GM20431 (cell line): ENCODE measurements around the gene MOGAT2.

Experiments
- in situ Hi-C: fragments of 300-500 bp; cut with MseI, MboI; formaldehyde crosslinking; loops from one replicate; pipeline ENCODE4 v1.15.0; 2020; ENCODE audit warnings: low sequenced_read_pairs; ENCODE audit not compliant: unreplicated experiment

The MOGAT2 gene

GRCh38 chr11:75718419-75719339 lies 1.0 kb downstream of the MOGAT2 start:
- in situ Hi-C loops = no loop called here

- in situ Hi-C loops = no loop called here
These were observed 2.0 kb downstream of the MOGAT2 start for GRCh38 chr11:75719340-75720239.

- in situ Hi-C loops = no loop called here
These were observed 3.0 kb downstream of the MOGAT2 start for GRCh38 chr11:75720639-75721038.

GRCh38 chr11:75721852-75722668 lies 4.4 kb downstream of the MOGAT2 start:
- in situ Hi-C loops = no loop called here

- in situ Hi-C loops = no loop called here
These were observed 5.0 kb downstream of the MOGAT2 start for GRCh38 chr11:75722669-75723042.

GRCh38 chr11:75725547-75726320 lies 8.1 kb downstream of the MOGAT2 start:
- in situ Hi-C loops = loop anchor here (25.0 kb wide), 1 partner anchor 137 kb away; no protein-coding TSS in a partner anchor

- in situ Hi-C loops = loop anchor here (25.0 kb wide), 1 partner anchor 133 kb away; no protein-coding TSS in a partner anchor
These were observed 11.4 kb downstream of the MOGAT2 start for GRCh38 chr11:75728992-75729391.

GRCh38 chr11:75731095-75731494 lies 13.5 kb downstream of the MOGAT2 start:
- in situ Hi-C loops = loop anchor here (25.0 kb wide), 1 partner anchor 131 kb away; no protein-coding TSS in a partner anchor

- in situ Hi-C loops = loop anchor here (25.0 kb wide), 1 partner anchor 129 kb away; no protein-coding TSS in a partner anchor
These were observed 15.4 kb downstream of the MOGAT2 start for GRCh38 chr11:75733071-75733430.

GRCh38 chr11:75733431-75734107 lies 15.9 kb downstream of the MOGAT2 start:
- in situ Hi-C loops = loop anchor here (25.0 kb wide), 1 partner anchor 129 kb away; no protein-coding TSS in a partner anchor

GRCh38 chr11:75734491-75735180 lies 17.0 kb downstream of the MOGAT2 start:
- in situ Hi-C loops = loop anchor here (25.0 kb wide), 1 partner anchor 128 kb away; no protein-coding TSS in a partner anchor

GRCh38 chr11:75735181-75735845 lies 17.7 kb downstream of the MOGAT2 start:
- in situ Hi-C loops = loop anchor here (25.0 kb wide), 1 partner anchor 127 kb away; no protein-coding TSS in a partner anchor

GRCh38 chr11:75737314-75737713 lies 19.7 kb downstream of the MOGAT2 start:
- in situ Hi-C loops = loop anchor here (25.0 kb wide), 1 partner anchor 125 kb away; no protein-coding TSS in a partner anchor

GRCh38 chr11:75740681-75741080 lies 23.0 kb downstream of the MOGAT2 start:
- in situ Hi-C loops = loop anchor here (25.0 kb wide), 1 partner anchor 122 kb away; no protein-coding TSS in a partner anchor

- in situ Hi-C loops = loop anchor here (25.0 kb wide), 1 partner anchor 119 kb away; no protein-coding TSS in a partner anchor
These were observed 25.5 kb downstream of the MOGAT2 start for GRCh38 chr11:75743159-75743558.

- in situ Hi-C loops = loop anchor here (25.0 kb wide), 1 partner anchor 118 kb away; no protein-coding TSS in a partner anchor
These were observed 26.3 kb downstream of the MOGAT2 start for GRCh38 chr11:75743711-75744563.
